Stimulated activated naive CD4-positive, alpha-beta T cell treated with Interleukin-2 at 50 U/mL for 16 hours (primary cell): ENCODE measurements around the gene PRSS56.
"Not testable (repeated sequence)": the region's sequence is repeated elsewhere in the genome, so short reads cannot be mapped to it uniquely, and the experiment has no call there.

ENCODE experiments used
- DNase-seq: peaks from one replicate; lab custom pipeline; 2025; lab: John Stamatoyannopoulos, UW

The PRSS56 gene

DNA sequence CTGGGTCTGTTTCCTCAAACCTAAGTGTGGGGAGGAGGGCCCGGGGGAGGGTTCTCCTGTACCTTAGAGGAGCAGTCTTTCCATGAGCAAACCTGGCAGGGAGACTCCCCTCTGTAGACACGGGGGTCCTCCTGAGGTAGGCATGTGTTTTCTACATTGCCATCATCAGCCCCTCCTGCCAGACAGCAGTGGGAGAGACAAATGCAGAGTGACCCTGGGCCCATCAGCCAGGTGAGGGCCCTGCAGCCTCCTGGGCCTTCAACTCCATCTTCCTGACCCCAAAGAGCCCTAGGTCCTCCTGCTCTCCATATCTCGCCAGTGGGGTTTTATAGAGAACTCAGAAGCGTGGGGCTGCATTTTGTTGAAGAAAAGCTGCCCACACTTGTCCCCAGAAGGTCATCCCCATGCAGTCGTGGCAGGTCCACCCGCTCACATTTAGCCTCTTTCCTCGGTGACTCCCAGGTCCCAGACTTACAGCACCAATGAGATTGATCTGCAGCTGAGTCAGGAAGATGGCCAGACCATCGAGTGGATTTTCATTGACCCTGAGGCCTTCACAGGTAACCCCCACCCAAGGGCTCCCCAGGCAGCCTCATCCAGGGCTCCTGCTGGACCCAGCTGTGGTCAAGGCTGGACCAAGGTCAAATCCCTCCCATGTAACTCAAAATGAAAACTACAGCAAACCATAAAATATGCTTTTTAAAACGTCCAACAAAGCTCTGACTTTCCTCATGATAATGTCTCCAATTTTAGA lies 21.9 kb downstream of the PRSS56 start:
- no peak for DNase-seq

DNA sequence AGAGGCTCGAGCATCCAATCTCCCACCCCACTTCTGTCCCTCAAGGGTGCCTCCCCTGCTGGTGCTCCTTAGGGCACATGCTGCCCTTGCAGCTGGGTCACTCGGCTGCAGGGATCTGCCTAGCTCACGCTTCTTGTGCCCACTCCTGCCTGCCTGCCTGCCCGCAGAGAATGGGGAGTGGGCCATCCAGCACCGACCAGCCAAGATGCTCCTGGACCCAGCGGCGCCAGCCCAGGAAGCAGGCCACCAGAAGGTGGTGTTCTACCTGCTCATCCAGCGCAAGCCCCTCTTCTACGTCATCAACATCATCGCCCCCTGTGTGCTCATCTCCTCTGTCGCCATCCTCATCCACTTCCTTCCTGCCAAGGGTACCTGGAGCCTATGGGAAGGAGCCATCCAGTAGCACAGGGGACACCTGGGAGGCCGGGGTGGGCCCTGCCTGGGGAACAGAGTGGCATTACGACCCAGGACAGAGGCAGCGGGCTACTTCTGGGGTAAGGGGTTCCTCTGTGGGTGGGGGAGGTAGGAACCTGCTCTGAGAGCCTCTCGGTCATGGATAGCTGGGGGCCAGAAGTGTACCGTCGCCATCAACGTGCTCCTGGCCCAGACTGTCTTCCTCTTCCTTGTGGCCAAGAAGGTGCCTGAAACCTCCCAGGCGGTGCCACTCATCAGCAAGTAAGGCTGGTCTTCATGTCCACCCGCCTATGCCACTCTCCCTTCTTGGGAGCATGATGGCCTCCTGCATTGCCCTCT lies 22.7 kb downstream of the PRSS56 start:
- DNase-seq = no peak

DNA sequence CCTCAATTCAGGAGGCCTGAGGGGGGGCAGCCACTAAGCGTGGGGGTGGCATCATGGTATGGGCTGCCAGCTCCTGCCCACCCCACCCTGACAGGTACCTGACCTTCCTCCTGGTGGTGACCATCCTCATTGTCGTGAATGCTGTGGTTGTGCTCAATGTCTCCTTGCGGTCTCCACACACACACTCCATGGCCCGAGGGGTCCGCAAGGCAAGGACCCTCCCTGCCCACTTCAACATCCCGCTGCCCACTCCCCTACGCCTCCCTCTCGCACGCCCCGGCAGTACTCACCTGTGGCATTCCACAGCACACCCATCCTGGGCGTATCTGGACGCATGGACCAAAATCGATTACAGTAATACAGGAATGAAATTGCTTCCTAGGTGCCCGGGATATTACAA lies 23.3 kb downstream of the PRSS56 start:
- DNase-seq = no peak

DNA sequence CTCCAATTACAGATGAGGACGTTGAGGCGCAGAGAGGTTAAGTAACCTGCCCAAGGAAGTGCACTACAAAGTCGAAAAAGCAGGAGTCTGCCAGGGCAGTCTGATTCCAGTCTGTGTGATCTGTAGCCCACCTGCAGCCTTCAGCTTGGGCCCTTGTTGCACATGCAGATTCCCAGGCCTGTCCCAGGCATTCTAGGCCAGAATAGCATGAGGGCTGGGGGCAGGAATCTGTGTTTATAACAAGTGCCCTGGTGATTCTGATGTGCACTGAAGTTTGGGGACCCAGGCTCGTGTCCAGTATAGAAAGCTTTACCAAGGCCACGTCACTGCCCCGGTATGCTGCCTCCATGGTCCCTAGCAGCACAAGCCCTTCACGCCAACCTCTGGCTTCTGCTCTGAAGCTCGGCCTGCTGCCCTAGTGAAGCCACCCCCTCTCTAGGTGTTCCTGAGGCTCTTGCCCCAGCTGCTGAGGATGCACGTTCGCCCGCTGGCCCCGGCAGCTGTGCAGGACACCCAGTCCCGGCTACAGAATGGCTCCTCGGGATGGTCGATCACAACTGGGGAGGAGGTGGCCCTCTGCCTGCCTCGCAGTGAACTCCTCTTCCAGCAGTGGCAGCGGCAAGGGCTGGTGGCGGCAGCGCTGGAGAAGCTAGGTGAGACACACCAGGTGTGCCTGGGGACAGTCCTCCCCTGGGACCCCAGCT lies 23.9 kb downstream of the PRSS56 start:
- DNase-seq = no peak

DNA sequence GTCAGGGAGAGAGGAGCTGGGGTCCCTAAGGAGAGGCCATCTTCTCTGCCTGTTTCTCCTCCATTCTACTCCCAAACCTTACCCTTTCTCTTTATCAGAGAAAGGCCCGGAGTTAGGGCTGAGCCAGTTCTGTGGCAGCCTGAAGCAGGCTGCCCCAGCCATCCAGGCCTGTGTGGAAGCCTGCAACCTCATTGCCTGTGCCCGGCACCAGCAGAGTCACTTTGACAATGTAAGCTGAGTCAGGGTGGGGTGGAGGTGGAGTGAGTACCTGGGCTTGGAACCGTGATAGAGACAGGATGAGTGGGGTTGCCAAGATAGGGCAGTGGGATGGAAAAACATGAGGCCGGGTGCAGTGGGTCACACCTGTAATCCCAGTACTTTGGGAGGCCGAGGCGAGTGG lies 24.5 kb downstream of the PRSS56 start:
- DNase-seq = no peak

DNA sequence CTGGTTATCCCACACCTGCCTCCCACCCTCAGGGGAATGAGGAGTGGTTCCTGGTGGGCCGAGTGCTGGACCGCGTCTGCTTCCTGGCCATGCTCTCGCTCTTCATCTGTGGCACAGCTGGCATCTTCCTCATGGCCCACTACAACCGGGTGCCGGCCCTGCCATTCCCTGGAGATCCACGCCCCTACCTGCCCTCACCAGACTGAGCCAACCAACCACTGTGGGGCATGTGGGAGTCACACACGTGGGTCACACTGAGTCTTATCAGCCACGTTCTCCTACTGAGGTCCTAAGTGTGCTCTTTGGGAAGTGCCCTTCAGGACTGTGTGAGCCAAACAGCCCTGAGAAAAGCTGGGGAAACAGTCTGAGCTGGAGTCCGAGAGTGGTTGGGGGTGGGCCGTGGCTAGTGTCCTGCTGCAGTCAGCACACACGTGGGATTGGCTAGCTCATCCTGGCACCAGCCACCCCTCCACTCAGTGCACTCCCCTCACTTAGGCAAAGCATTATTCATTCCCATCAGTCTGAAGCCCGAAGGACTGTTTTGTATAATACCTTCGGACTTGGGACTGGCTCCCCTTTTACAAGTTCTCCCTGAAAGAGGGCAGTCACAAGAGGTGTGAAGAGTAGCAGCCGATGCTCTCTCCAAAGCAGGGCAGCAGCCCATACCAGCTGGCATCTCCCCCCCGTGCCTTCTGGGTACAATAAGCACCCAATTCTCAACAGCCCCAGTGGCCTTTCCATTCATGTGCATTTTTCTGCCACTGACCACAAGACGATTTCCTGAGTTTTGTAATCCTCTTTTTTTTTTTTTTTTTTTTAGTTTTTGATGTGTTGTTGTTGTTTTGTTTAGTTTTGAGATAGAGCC lies 25.6 kb downstream of the PRSS56 start:
- DNase-seq = no peak

DNA sequence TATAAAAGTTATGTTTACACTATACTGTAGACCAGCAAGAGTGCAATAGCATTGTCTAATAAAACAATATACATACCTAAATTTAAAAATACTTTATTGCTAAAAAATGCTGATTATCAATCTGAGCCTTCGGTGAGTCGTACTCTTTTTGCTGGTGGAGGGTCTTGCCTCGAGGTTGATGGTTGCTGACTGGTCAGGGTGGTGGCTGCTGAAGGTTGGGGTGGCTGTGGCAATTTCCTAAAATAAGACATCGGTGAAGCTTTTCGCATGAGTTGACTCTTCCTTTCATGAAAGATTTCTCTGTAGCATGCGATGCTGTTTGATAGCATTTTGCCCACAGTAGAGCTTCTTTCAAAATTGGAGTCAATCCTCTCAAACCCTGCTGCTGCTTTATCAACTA lies 27.8 kb downstream of the PRSS56 start:
- no peak for DNase-seq

DNA sequence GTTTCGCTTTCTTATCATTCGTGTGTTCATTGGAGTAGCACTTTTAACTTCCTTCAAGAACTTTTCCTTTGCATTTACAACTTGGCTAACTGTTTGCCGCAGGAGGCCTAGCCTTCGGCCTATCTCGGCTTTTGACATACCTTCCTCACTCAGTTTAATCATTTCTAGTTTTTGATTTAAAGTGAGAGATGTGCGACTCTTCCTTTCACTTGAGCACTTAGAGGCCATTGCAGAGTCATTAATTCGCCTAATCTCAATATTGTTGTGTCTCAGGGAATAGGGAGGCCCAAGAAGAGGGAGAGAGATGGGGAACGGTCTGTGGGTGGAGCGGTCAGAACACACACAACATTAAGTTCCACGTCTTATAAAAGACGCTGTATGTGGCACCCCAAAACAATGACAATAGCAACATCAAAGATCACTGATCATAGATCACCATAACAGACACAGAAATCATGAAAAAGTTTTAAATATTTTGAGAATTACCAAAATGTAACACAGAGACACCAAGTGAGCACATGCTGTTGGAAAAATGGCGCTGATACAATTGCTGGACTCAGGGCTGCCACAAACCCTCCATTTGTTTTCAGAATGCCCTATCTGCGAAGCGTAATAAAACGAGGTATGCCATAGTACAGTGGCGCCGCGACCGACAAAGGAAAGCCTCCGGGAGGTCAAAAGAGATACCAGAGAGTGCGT lies 29.6 kb downstream of the PRSS56 start:
- DNase-seq = no peak

DNA sequence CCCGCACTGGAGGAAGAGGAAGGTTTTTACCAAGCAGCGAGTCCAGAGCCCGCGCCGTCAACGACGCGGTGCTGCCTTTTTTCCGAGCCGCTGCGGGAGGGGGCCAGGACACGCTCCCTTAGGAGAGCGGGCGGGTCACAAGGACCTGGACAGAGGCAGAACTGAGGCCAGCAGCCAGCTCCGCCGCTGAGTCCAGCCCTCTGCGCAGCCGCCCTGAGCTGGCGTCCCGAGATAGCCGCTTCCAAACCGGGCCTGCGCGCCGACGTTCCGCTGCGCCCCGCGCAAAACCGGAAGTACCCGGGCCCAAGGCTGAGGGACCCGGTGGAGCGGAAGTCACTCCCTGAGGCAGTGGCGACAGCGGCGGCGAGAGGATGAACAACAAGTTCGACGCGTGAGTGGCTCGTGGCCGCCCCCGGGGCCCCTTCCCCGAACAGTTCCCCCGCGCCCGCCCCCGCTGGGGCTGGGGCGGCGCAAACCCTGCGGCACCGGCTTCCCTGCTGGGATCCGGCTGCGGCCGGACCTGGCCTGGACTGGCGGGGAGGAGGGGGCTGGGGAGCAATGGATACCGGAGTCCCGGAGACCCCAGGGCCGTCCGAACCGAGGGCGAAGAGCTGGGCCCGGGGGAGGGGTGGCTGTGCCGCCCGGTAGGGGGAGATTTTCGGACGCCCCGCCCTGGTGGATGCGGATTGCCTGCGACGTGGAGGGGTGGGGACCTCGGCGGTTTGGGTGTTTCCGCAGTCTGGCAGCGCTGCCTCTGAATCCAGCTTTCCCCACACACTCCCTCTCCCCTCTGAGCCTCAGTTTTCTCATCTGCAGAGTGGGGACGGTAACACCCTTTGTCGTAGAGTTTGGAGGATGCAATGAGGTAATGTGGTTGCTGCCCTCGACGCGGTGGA lies 30.4 kb downstream of the PRSS56 start, which contains the start of the genes EIF4E2 and TIGD1:
Gene EIF4E2 (plus strand): TSS at position 336 of the 896 bp plus-strand sequence. CDS start 36 bp downstream, at position 372.
Gene TIGD1 (minus strand): TSS at position 204 of the 896 bp plus-strand sequence. CDS start 675 bp downstream, outside the sequence.
- DNase-seq = peak; percentile 92

DNA sequence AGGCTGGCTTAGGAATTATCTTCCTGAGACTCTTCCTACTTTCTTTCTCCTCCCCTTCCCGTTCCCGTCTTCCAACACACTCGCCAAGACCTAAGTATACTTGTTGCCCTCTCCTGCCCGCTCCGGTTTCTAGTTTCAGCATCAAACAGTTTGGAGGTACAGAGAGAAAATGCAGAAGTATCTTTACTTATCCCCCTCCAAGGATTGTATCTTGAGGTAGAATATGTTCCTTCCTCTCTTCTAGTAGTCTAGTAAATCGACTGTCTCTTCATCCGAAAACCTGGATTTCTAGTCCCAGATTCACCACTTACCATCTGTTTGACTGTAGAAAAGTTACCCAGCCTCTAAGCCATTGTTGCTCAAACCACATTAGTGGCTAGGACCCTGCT lies 31.1 kb downstream of the PRSS56 start:
- no peak for DNase-seq

DNA sequence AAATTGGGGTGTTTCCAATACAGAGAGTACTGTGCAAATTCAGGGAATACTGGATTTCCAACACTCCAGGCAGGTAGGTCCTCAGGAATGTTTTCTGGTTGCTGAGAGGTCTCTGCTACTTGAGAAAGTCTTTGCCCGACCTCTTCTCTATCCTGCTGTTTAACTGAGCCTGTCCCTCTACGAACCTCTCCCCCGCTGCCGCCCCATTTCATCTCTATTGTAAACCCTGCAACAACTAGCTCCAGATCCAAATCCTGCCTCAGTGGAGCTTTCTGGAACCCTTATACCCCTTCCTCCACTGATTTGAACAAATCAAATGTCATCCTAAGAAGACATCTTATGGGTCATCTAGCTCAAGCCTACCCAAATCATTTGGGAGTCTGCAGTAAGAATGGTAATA lies 31.6 kb downstream of the PRSS56 start:
- no peak for DNase-seq

DNA sequence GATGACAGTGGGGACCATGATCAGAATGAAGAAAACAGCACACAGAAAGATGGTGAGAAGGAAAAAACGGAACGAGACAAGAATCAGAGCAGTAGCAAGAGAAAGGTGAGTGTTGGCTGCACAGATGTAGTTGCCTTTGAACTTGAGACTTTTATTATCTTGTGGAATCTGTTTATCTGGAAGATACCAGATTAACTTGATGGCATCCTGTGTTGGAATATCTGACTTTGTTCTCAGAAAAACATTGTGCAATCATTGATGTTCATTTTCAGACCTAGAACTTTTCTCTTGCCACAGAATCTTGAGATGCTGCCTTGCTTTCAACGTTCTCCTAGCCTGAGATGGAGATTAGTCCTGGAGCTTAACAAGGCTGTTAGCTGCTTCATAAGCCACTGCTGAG lies 36.2 kb downstream of the PRSS56 start:
- DNase-seq = no peak

DNA sequence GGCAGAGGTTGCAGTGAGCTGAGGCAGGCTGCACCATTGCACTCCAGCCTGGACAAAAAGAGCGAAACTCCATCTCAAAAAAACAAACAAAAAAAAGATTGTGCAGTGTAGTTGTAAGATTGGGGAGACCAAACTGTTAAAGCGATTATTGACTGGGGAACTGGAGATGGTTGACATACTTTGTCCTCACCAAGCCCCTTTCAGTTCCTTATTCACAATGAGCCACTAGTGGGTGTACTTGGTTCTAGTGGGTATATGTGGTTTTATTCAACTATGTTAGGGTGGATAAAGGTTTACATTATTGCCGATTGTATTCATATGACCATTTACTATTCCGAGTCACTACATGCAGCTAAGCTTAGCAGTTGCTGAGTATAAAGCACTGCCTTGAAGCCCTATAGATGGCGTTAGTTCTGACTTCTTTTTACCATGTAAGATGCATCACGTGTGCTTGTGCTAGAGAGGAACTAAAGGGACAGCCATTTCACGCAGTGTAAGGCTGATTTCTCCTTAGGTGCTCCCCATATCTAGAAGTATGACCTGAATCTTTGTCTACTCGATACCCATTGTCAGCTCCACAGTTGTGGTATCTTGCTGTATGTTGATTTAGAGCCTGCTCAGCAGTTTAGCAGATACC lies 42.4 kb downstream of the PRSS56 start:
- no peak for DNase-seq

DNA sequence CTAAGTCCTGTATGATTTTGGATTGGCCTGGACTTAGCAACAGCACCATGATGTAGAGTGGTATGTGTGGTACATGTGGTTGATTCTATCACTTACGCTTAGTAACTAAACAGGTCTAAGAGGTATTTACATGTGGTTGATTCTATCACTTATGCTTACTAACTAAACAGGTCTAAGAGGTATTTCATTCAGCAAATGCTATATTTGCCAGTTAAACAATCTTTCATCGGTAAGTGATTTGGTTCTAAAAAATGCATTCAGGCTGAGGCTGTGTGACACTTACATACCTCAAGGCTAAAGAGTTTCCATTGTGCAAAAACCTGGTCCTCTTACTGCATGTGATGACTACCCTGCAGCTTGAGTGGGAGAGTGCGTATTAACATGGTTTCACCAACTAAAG lies 43.4 kb downstream of the PRSS56 start:
- no peak for DNase-seq

DNA sequence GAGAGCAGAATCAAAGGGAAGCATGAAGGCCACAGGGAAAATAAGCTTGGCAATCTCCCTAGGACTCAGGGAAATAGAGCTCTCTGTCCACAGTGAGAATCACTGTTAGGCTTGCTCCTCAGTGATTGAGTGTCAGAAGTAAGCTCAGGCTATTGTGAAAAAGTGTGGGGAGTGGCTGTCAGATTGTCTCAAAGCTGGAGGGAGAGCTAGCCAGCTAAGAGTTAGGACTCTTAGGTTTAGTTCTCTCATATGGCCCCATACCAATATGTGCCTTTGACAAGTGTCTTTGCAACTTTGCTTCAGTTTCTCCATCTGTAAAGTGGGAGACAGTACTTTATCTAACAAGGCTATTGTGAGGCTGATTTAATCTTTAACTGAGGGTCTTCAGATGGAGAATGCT lies 47.5 kb downstream of the PRSS56 start:
- no peak for DNase-seq

DNA sequence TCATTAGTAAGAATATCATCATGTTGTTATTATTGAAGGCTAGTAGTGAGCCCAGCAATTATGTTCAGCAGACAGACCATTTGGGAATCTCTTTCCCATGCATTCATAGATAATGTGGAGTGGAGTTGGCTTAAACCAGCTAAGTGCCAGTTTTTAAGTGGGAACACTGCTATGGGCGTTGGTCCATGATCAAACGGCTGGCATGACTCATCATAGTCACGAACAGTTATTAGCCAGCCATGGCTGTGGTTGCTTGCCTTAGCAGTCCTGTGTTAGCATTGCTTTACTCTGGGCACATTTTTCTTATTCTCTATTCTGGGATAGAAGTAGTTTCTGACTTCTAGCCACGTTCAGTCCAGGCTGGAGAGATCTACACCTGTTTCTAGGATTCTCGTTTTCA lies 48.0 kb downstream of the PRSS56 start:
- no peak for DNase-seq

DNA sequence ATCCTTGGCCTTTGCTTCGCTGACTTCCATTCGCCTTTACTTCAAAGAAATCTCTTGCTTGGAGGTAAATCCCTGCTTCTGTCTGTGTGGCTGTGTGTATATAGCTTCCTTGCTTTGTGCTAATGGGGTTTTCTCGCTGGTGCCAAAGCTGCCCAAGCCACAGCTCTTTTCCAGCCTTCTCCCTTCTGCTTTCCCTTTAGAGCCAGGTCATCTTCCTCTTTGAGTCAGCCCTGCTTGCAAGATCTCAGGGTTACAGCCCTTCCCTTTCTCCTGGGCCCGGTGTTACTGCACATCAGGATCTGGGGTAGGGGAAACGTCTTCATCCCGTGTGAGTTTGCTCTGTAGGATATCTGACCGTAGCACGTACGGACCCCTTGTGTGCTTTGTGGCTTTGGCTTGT lies 49.4 kb downstream of the PRSS56 start:
- no peak for DNase-seq

DNA sequence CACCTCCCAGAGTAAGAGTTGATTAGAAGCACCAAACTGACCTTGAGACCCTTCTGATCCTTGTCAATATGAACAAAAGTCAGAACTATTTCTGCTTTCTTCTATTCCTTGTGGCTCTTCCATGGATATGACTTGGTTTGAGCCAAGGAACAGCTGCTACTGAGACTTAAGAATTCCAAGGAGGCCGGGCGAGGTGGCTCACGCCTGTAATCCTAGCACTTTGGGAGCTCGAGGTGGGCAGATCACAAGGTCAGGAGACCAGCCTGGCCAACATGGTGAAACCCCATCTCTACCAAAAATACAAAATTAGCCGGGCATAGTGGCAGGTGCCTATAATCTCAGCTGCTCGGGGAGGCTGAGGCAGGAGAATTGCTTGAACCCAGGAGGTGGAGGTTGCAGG lies 50.3 kb downstream of the PRSS56 start:
- DNase-seq = not testable (repeated sequence)

DNA sequence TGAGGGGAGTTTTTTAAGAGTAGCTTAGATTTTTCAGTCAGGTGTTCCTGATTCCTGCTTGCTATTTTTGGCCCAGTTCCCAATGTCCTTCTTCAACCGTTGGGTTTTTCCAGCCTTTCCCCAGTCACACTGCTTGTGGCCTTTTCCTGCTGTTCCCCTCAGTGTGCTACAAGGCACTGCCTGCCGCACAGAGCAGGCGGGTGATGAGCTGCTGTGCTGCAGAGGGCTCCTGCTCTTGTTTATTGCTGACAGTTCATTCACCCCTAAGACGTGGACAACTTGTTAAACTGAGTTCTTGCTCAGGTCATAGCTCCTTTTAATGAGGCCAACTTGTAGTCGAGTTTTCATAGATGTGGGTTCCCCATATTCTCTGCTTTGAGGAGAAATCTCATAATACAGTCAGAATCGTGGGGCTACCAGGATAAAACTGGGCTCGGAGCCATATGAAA lies 50.9 kb downstream of the PRSS56 start:
- DNase-seq = no peak

DNA sequence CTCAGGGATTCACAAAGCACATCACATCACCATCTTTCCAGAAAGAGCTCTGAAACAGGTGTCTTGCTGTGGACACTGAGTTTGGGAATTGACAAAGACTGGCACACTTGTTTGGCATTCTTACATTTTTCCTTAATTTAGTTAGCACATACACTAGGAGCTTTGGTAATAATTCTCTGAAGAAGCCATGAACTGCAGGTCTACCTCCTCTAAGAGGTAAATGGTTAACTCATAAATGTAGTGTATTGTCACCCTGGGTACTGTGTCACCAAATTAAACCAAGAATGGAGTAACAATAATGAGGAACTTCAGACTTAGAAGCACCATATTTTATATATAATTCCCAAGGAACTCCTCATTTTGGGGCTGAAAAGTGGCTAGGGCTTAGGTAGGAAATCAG lies 52.9 kb downstream of the PRSS56 start:
- no peak for DNase-seq
